DMS153 (cell line): Measurements from ENCODE around the gene ST6GALNAC5.
"Not testable (repeated sequence)": the region's sequence is repeated elsewhere in the genome, so short reads cannot be mapped to it uniquely, and the experiment has no call there.

Experiments
- DNase-seq: peaks from one replicate; lab custom pipeline; 2025; lab: John Stamatoyannopoulos, UW

The ST6GALNAC5 gene

DNA sequence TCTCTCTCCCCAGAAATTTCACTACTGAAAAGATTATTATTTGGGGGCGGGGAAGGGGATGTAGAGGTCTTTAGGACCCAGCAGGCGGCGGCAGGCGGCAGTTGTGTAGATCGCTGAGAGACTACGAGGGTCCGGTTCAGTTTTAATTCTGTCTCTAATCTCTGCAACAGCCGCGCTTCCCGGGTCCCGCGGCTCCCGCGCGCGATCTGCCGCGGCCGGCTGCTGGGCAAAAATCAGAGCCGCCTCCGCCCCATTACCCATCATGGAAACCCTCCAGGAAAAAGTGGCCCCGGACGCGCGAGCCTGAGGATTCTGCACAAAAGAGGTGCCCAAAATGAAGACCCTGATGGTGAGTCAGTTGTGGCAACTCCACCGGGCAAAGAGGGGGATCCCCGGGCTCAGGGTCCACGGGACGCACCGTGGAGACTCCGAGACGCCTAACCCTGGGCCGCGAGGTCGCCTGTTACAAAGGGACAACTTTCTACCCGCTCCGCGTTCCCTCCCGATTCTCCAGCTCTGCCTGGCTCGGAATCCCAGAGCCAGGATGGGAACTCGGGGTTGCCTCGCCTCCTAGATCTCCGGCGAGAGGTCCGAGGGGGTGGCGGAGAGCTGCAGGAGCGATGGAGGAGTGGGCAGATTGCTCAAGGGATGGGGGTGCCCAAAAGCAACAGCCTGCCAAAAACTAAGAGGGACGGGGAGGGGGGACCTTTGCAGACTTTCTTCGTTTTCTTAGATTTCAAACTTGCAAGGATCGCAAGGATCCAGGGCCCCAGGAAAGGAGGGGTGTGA, at the start of gene ST6GALNAC5:
TSS of gene ST6GALNAC5 (plus strand) at position 139 of the 789 bp plus-strand sequence.
- DNase-seq: no peak

DNA sequence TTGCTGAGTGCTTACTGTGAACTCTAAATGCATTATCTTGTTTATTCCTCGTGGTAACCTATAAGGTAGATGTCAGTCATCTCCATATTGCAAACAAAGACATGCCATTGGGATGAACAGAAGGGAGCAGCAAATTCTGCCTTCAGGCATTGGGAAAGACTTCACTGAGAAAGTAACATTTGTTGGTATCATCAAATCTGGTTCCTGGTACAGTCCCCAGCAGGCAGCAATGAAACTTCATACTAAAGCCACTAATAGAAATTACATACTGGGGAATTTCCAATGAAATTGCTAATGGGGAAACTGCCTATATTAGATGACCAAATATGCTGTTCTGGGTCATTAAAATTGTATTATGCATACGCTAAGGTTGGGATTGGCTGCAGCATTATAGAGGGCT, 47.3 kb upstream of the ST6GALNAC5 start:
- DNase-seq: no peak

DNA sequence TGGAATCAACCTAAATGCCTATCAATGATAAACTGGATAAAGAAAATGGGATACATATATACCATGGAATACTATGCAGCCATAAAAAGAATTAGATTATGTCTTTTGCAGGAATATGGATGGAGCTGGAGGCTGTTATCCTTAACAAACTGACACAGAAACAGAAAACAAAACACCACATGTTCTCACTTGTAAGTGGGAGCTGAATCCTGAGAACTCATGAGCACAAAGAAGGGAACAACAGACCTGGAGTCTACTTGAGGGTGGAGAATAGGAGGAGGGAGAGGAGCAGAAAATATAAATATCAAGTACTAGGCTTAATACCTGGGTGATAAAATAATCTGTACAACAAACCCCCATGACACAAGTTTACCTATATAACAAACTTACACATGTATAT, 44.3 kb upstream of the ST6GALNAC5 start:
- not testable (repeated sequence) for DNase-seq

DNA sequence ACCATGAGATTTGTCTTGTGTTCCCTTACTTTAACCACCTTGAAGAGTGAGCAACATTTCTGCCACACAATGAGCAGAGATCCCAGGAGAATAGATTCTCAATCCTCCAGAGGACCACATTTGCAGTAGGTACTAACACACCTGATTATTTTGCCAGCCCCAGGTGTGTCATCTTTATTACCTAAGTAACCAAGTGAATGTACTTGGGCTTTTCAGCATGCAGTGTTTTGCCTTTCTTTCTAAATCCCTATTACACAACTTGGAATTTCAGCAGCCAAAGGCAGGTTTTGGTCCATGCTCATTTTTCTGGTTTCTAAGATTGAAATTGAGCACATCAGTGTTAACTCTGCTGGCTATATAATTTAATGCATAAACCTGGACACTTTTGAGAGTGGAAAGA, 43.2 kb upstream of the ST6GALNAC5 start:
- no peak for DNase-seq

DNA sequence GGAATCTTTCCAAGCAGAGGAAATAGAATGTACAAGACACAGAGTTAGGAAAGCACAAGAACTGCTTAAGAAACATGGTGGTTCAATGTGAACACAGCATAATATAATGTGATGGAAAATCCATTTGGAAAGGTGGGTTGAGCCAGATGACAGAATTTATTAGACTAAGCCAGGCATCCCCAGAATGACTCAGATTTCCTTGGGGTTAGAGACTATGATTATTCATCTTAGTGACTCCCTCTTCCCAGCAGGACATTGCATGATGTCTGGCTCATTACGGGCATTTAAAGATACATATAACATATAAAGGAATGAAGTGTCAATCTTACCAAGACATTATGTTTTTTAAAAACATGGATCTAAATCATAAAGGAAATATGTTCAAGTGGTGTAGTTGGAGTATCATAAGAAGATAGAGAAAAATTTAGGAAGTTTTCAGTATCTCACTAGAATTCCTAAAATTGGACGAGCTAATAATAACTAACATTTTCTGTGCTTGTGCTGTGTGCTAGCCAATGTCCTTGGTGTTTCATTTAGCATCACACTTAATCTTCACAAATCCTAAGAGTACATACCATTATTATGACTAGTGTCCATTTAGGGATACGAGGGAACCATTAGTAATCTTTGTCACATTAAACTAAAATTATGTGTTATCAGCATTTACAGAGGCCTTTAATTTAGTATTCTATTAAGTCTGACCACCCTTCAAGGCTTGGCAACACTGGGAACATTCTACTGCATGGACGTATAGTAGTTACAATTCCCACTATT, 41.0 kb upstream of the ST6GALNAC5 start:
- DNase-seq: no peak

DNA sequence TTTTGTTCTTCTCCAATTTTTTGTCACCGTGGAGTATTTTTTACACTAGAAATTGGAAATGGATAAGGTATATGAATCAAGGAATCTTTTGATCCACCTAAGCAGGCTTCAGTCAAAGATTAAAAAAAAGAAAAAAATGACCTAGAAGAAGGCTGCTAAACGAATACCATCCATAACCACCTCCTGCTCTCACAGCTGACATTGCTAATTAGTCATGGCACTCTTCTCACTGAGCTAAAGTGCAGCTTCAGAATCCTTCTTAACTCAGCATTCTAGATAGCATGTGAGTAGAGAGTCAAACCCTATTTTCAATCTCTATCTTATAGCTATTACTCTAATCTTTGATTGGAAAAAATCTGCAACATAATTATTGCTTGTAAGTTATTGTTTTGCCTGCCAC, 40.2 kb upstream of the ST6GALNAC5 start:
- DNase-seq: no peak

DNA sequence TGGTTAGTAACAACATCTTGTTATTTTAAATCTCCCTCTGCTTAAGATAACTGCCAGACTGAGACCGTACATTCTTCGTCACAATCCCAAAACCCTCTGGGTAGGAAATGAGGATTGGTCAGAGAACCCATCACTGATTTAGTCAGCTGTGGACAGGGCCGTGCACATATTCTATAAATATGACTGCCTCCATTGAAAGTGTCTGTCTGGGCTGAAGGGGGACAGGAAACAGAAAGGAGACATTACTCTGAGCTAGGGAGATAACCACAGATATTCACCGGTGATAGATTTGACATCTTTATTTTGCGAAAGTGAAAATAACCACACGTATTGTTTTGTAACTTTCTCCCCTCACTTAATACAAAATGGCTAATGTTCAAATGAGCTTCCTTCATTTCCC, 36.9 kb upstream of the ST6GALNAC5 start:
- DNase-seq: no peak

DNA sequence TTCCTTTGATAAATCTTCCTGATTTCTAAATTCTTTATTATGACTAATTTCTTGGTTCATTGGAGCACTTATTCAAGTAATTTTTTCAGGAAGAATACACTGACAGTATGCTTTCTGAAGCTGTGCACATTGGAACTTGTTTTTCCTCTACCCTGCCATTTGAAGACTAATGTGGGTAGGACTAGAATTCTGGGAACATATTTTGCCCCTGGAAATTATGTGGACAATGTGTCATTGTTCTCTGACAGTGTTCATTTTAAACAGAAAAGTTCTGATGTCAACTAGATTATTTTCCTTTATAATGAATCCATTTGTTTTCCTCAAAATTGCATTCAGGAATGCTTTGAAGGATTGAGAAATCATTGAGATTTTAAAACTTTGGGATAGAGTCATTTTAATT, 34.8 kb upstream of the ST6GALNAC5 start:
- no peak for DNase-seq

DNA sequence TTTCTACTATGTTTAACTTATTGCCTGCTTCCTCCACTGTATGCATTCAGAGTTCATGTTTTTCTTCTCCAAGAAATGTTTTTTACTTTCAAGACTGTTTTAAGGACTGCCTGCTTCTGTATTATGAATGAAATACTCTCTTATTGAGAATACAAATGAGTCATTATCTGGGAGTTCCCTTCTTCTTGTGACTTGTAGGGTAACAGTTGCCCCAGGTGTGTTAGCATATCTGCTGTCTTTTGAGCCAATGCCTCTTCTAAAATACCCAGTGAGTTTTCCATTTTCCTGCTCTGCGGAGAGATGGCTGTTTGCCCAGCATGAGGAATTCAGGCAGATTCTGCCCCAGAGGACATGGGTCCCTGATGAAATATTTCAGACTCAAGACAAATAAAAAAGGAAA, 34.1 kb upstream of the ST6GALNAC5 start:
- DNase-seq: no peak

DNA sequence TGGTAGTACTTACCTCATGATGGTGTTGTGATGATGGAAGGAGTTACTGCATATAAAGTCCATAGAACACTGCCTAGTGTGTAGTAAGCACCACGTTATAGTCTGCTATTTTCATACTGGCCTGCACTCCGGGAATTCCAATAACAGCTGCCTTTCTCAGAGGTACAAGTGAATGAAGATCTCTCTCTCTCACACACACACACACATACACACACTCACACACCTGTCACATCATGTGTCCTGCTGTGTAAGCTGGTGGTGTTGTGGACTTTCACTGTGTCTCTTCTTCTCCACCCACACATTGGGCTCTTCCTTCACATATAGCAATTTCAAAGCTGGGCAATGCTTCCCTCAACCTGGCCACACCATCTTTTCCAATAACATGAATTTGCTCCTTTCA, 33.4 kb upstream of the ST6GALNAC5 start:
- DNase-seq: no peak

DNA sequence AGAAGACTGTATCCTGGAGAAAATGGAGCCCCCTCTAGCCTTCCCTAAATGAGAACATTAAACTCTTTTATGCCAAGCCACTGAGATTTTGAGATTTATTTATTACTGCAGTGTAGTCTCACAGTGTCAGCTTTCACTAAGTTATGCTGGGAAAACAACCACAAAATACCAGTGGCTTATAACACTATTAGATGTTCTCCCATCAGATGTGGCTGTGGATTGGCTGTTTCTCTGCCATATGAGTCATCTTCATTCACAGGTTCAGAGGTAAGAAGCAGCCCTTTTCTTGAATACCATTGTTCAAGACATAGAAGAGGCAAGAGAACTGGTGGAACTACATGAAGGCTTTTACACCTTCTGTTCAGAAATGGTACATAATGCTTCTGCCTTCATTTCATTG, 32.1 kb upstream of the ST6GALNAC5 start:
- DNase-seq: no peak

DNA sequence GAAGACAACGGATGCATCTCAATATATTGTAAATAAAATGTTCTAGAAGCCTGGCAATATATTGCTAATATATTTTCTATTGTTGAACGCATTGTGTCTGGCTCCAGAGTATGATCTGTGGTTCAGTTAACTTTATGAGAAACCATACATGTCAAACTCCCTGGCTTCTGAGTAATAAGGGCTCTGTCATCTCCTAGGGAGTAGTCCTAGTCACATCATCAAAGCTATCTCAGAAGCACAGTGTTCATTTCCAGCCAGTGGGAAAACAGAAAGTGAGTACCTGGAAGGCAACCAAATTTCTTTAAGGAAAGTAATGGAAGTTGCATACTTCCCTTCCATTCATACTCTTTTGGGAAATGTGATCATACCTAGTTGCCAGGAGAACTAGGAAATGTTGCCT, 27.0 kb upstream of the ST6GALNAC5 start:
- DNase-seq: no peak

DNA sequence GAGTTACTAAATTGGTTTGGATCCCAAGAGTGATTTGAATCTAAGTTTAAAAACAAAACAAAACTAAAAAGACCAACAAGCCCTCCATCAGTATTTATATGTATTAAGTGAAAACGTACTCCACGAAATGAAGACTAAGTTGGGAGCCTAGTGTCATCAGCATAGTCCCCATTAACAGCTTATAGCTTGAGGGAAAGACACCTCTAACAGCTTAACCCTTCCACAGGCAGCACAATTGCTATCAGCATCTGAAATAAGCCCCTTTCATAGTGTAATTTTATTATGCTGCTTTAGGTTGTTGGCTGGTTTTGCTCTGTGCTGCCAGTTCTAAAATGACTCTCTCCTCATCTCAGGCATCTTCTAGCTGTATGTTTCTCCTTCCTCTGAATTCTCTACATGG, 25.8 kb upstream of the ST6GALNAC5 start:
- no peak for DNase-seq

DNA sequence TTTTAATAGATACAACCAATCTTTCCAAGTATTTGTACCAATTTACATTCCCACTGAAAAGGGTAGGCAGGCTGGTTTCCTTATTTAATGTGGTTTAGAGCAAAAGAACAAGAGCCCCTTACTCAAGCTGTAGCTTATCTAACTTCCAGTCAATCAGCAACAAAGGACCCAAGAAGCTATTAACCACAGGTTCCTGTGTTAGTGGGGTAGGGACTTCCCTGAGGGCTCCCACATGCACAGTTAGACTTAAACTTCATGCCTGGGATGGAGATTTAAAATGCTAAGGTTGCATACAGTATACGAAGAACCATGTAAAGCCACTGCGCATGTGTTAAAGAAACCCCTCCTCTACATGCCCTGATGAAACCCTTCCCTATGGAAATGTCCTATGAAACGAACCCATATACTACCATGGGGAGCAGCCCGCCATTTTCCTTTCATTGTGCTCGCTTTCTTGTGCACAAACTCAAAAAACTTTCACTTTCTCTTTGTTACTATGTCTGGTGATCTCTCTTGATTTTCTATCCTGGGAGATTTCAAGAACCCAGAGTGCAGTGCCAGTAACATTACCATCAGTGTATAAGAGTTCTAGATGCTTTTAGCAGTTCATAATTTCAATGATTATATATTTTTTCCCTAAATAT, 23.3 kb upstream of the ST6GALNAC5 start:
- no peak for DNase-seq

DNA sequence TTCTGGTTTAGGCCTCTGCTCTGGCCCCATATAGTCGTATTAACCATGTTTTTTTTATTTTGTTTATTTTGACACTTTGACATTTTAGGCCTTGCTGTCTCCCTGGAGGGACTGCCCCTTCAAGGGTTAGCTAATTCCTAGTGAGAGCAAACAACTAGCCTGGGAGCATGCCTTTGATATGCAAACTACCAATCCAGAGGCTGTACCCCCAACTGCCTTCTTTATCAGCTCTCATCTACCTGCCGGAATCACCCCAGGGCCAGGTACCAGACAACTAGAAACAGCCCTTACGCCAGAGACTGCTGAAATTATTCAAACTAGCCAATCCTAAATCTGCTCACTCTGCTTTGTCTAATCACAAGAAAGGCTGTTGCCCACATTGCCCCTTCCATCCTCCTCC, 13.0 kb upstream of the ST6GALNAC5 start:
- DNase-seq: no peak

DNA sequence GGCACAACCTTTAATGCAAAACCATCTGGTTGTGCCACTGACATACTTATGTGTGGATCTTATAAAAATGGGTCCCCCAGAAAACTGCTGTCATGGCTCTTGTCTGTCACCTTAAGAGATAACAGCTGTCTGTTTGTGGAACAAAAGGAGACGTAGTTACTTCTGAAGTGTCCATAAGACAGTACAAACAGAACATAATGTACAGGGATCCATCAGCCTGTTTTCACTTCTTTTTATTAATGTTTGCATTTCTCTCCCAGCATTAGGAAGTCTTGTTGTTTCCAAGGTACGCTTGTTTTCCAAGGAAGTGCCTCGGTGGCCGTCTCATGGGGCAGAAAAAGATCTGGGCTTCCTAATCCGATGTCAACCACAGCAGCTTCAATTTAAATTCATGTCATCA, 11.2 kb upstream of the ST6GALNAC5 start:
- no peak for DNase-seq

DNA sequence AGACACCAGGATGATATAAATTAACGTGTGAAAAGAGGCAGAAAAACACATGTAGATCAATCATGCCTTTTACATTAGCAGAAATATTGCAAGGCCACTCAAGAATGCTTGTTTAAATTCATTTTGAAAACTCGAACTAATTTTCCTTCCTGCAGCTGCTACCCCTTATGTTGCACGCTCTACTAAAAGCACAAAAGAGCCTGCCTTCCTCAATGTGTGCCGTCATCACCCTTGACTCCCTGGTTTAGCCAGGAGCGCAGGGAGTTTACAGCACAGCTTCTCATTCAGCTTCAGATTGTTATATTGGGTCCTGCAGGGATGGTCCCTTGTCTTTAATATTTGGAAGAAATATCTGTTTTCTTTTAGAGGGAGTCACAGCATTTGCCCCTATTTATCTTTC, 10.1 kb upstream of the ST6GALNAC5 start:
- no peak for DNase-seq

DNA sequence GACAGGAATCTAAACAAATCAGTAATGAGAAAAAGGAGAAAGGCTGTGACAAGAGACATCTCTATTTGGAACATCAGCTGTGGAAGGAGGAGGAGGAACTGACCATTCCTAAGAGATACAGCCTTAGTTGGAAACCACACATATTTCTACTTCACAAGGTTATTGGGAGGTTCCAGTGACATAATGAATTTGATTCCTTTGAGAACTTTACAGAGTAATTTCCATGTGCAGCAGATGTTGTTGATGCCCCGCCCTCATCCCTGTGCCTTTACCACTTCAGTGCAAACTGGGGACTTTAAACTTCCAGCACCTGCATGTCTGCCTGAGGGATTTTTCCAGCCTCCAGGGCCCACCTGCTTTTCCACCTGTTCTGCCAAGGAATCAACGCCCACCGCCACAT, 9.3 kb upstream of the ST6GALNAC5 start:
- DNase-seq: no peak

DNA sequence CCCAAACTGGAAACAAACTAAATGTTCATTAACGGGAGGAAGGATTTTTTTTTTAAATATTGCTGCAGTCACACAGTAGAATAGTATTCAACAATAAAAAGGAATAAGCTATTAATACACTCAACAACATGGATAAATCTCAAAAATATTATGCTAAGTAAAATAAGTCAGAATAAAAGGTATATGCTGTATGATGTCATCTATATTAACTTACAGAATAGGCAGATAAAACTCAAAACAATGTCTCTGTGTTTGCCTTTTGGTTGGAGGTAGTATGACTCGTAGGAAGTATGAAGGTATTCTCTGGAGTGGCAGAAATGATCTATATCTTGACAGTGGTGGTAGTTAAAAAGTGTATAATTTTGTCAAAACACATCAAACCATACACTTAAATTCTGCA, 6.1 kb upstream of the ST6GALNAC5 start:
- DNase-seq: no peak

DNA sequence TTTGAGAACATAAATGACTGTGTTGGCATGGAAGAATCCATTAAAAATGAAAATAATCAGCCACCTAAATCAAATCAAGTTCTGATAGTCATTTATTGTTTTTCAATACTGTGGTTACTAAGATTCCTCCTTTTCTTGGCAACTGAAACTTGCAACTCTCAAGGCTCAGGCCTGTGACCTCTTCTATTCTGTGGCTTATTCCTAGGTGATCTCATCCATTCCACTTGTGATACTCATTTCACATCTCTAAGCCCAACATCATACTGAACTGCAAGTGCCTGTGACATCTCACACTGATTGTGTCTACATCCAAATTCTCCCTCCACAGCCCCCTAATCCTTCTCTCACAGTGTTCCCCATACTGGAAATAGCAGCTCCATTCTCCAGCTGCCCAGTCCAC, 4.8 kb upstream of the ST6GALNAC5 start:
- DNase-seq: no peak

DNA sequence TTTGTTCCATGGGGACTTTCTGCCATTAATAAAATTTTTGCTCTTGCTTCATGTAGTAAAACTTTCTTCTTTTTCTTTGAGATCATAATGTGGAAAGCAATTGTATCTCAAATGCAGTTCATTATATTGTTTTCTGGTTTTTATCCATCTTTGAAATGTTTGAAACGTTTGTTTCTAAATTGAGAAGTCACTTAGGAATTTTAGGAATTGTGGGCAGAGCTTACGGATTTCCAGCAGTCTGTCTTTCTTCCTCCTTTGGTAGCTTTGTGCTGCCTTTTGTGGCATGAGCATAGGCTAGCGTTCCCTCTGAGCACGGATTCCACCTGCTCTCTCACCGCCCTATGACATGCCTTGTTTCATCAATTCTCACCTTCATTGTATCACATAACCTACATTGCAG, 2.9 kb upstream of the ST6GALNAC5 start:
- DNase-seq: no peak

DNA sequence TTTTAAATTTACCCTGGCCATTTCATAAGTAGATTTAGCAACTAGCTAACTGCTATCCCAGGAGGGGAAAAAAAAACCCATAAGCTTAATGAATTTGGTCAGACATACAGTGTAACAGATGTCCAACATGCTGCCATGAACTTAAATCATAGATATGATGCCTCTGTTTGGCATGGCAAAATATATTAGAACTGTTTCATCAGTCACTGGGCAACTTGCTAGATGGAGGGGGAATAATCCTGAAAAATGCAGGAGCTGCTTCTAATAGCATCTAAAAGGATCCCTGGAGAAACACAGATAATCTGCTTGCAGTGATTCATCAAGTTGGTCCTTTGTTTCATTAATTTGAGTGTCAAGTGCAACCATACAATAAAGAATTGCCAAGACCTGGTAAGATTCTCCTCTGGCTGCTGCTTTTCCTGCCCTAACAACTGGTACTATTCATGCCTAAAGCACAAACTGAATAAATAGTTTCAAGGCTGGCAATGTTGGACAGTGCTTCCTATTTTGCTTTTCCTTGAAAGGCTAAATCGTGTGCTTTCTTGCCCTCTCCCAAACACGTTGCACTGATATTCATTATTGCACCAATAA, 1.5 kb upstream of the ST6GALNAC5 start:
- DNase-seq: no peak

DNA sequence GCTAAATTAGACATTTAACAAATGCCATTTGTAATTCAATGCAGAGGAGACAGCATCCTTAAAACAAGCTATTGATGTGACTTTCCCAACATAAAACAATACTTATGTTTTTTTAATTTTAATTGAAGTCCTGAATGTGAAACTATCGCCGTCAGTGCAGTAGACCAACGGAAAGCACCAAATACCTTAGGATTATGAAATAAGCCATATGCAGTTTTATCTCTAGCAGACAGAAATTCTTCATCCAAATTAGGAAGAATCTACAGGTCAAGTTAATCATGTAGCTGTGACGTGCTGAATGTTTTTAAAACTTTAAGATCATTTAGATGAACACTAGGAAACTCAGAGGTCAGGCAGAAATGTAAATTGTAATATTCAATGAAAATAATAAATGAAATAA, 714 bp upstream of the ST6GALNAC5 start:
- no peak for DNase-seq
